Activated CD4-positive, alpha-beta memory T cell treated with anti-CD3 and anti-CD28 coated beads, Interleukin-2, amount 10 ng/mL, durations not matched to agents 7 days and 5 days (primary cell): ENCODE results near the gene GATD1. TPM values are rescaled to one million over a fixed set of nuclear protein-coding genes. Genes with fewer than 3 reads are reported as not detected.

Source experiments
- CTCF ChIA-PET: fragments of 350-600 bp; sonication (Branson Sonifier 250); formaldehyde crosslinking; loops from one replicate; lab custom pipeline; 2021; ENCODE audit warnings: antibody characterized with exemption, inconsistent platforms; lab: Charles Lee
- POLR2A ChIA-PET: fragments of 350-600 bp; sonication (Branson Sonifier 250); formaldehyde crosslinking; loops from one replicate; lab custom pipeline; 2021; ENCODE audit warnings: antibody characterized with exemption; lab: Charles Lee
- DNase-seq: peaks from one replicate; pipeline ENCODE4 v3.0.0-alpha.2; 2020
- H3K27ac Mint-ChIP-seq: one replicate; pipeline ENCODE4 v1.8.0; 2021; ENCODE audit warnings: mild to moderate bottlenecking, mixed read lengths
- H3K27me3 Mint-ChIP-seq: one replicate; pipeline ENCODE4 v1.8.0; 2021; ENCODE audit warnings: mixed read lengths
- H3K36me3 Mint-ChIP-seq: one replicate; pipeline ENCODE4 v1.8.0; 2021; ENCODE audit warnings: low read depth, mixed read lengths
- H3K4me1 Mint-ChIP-seq: one replicate; pipeline ENCODE4 v1.8.0; 2021; ENCODE audit warnings: mixed read lengths
- H3K4me3 Mint-ChIP-seq: one replicate; pipeline ENCODE4 v1.8.0; 2021; ENCODE audit warnings: mild to moderate bottlenecking, mixed read lengths
- H3K9me3 Mint-ChIP-seq: one replicate; pipeline ENCODE4 v1.8.0; 2021; ENCODE audit warnings: mixed read lengths
- total RNA-seq, 2 experiments: library from RNA; stranded (reverse); gene quantifications; one replicate each; pipeline ENCODE4 v1.2.3, GENCODE V29; 2021

The GATD1 gene
- total RNA-seq, 2 experiments from 2014 or later = 48.6 to 52.9 TPM

- Mint-ChIP-seq H3K36me3 (peaks cover 4% of the 10 kb centered on the region), H3K4me3 (peak overlapping the region; percentile 74), H3K9me3 (no peaks in the 10 kb centered on the region), H3K27me3 (no peaks in the 10 kb centered on the region), H3K27ac (peak overlapping the region; percentile 72), H3K4me1 (peaks cover 15% of the 10 kb centered on the region)
- ChIA-PET POLR2A (interaction anchor here (0.7 to 5.2 kb wide), 11 partner anchors 8 to 204 kb away, joined by 3 to 74 read pairs (median 5); partner anchors contain the start of genes CD151, CRACR2B, IRF7 and PIDD1), CTCF (interaction anchor here (1.0 to 2.0 kb wide), 4 partner anchors 9 to 370 kb away, joined by 3 to 8 read pairs (median 4); partner anchors contain the start of genes PTDSS2, RPLP2 and TSPAN4)
- peak; percentile 95 for DNase-seq
Measured at GRCh38 chr11:819943-820649, 42.8 kb upstream of the GATD1 start.

DNA sequence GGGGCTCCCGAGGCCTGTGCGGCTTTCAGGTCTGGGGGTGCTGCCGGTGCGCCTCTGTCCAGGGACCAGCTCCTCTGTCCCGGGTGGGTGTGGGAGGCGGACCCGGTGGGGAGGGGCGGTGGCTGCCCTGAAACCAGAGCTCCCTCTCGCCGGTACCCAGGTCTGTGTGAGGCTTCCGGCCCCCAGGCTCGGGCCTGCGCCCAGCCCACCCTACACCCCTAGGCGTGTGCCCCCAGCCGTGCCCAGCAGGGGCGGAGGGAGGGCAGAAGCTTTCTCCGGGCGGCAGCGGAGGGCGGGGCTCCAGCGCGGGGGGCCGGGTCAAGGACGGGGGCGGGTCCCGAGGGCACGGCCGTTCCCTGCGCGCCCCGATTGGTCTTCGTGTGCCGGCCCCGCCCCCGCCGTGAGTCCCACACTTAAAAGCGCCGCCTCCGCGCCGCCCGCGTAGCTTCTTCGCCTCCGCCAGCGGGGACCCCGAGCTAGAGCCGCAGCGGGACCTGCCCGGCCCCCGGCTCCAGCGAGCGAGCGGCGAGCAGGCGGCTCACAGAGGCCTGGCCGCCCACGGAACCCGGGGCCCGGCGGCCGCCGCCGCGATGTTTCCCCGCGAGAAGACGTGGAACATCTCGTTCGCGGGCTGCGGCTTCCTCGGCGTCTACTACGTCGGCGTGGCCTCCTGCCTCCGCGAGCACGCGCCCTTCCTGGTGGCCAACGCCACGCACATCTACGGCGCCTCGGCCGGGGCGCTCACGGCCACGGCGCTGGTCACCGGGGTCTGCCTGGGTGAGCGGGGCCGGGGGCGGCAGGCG is 42.0 kb upstream of the GATD1 start:
- POLR2A ChIA-PET = interaction anchor here (0.9 to 5.2 kb wide), 13 partner anchors 7 to 204 kb away, joined by 3 to 74 read pairs (median 4); partner anchors contain the start of genes CD151, CRACR2B, IRF7 and PIDD1
- CTCF ChIA-PET = interaction anchor here (1.0 to 2.0 kb wide), 5 partner anchors 8 to 370 kb away, joined by 3 to 8 read pairs (median 3); partner anchors contain the start of genes DEAF1, PTDSS2, RPLP2 and TMEM80
- H3K4me3 Mint-ChIP-seq = peak overlapping the region; percentile 74
- H3K27ac Mint-ChIP-seq = peak overlapping the region; percentile 47
- H3K27me3 Mint-ChIP-seq = no peaks in the 10 kb centered on the region
- no peaks in the 10 kb centered on the region for H3K36me3 Mint-ChIP-seq
- H3K4me1 Mint-ChIP-seq = peaks cover 15% of the 10 kb centered on the region
- peak; percentile 91 for DNase-seq
- no peaks in the 10 kb centered on the region for H3K9me3 Mint-ChIP-seq

DNA sequence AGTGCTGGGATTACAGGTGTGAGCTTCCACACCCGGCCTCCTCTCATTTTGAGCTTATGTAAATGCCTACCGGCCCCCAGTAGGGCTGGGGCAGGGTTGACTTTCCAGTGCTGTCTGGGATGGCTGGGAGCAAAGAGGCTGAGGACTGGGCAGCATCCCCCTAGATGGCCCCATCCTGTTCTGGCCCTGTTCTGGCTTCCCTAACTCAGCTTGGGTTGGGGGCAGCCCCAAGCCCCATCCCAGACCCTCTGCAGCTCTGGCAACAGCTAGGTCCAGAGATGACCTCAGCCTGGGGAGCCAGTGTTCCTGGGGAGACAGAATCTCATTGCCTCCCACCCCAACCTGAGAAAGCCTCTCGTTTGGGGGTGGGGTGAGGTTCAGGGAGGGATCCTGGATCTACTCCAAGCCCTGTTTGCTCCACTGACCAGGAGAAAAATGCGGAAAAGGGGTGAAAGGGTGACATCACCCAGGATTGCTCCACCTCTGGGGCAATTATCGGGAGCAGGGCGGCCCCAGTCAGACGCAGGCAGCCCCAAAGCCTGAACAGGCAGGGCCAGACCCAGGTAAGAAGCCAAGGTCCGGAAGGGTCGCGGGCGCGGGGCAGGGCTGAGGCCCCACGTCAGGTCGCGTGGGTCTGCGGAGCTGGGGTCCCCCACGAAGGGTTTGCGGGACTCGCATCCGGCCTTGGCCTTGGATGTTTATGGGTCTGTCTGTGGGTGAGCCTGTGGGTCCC is 41.3 kb upstream of the GATD1 start, which contains the start of gene PNPLA2:
Gene PNPLA2, plus strand, starts transcription at position 519 of the 733 bp plus-strand sequence. CDS start 805 bp downstream, outside the sequence.
- ChIA-PET CTCF (interaction anchor here (1.2 to 2.0 kb wide), 4 partner anchors 7 to 369 kb away, joined by 3 to 8 read pairs (median 4); partner anchors contain the start of genes DEAF1, PTDSS2, RPLP2 and TMEM80), POLR2A (interaction anchor here (1.0 to 5.2 kb wide), 10 partner anchors 8 to 29 kb away, joined by 3 to 74 read pairs (median 8); partner anchors contain the start of genes CD151, CRACR2B, PIDD1 and POLR2L)
- no peaks in the 10 kb centered on the region for H3K27me3 Mint-ChIP-seq
- H3K27ac Mint-ChIP-seq = peak within 1 kb of the TSS; percentile 47
- DNase-seq = no peak
- peaks cover 4% of the 10 kb centered on the region for H3K36me3 Mint-ChIP-seq
- H3K9me3 Mint-ChIP-seq = no peaks in the 10 kb centered on the region
- H3K4me1 Mint-ChIP-seq = peaks cover 15% of the 10 kb centered on the region
- H3K4me3 Mint-ChIP-seq = peak within 1 kb of the TSS; percentile 74

DNA sequence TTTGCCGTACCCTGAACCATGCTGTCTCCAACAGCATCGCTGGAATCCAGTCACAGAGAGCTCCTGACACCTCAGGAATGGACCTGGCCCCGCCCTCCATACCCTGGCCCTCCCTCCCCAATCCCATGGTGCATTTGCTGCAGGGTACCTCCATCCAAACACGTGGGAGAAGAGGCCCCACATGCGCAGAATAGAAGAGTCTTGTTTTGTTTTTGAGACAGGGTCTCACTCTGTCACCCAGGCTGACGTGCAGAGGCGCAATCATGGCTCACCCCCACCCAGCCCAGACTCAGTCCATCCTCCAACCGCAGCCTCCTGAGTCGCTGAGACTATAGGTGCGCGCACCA is 39.1 kb upstream of the GATD1 start:
- H3K27me3 Mint-ChIP-seq = no peaks in the 10 kb centered on the region
- DNase-seq = no peak
- H3K4me3 Mint-ChIP-seq = no peak overlapping the region
- H3K9me3 Mint-ChIP-seq = no peaks in the 10 kb centered on the region
- CTCF ChIA-PET = no interaction called here
- H3K4me1 Mint-ChIP-seq = peaks cover 21% of the 10 kb centered on the region
- POLR2A ChIA-PET = interaction anchor here (0.6 kb wide), 1 partner anchor 19 kb away, joined by 3 read pairs; no protein-coding TSS in a partner anchor
- H3K36me3 Mint-ChIP-seq = peaks cover 17% of the 10 kb centered on the region
- no peak overlapping the region for H3K27ac Mint-ChIP-seq

GRCh38 chr11:815675-816432 is 38.6 kb upstream of the GATD1 start:
- Mint-ChIP-seq H3K27ac (no peak overlapping the region), H3K4me1 (peaks cover 21% of the 10 kb centered on the region), H3K27me3 (no peaks in the 10 kb centered on the region), H3K36me3 (peaks cover 23% of the 10 kb centered on the region), H3K9me3 (no peaks in the 10 kb centered on the region), H3K4me3 (no peak overlapping the region)
- ChIA-PET CTCF (no interaction called here), POLR2A (no interaction called here)
- no peak for DNase-seq

DNA sequence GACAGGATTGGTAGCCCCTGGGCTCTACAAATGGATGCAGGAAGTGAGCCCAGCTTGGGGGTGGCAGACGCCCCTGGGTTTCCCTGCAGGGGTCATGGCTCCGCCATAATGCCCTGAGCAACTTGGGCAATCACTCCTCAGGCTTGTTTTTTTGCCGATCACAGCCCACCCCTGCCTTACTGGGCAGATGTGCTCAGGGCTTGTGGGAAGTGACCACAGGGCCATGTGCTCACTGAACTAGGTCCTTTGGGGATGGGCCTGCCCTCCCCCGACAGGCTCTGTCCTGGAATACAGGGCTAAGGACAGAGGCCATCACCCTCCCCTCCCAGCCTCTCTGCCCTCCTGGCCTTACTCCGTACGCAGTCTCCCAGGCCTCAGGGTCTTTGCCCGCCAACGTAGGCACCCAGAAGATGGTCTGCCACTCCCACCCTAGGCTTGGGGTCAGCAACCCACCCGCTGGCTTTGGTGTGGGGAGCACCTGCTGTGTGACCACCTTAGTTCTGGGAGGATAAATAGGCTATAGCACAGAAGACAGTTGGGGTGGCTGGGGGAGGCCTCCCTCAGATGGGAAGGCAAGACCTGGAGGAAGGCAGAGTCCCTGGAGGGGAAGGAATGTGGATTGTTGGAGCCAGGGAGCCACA is 36.3 kb upstream of the GATD1 start:
- CTCF ChIA-PET = interaction anchor here (0.7 kb wide), 1 partner anchor 10 kb away, joined by 3 read pairs; no protein-coding TSS in a partner anchor
- H3K27me3 Mint-ChIP-seq = no peaks in the 10 kb centered on the region
- POLR2A ChIA-PET = interaction anchor here (1.3 kb wide), 1 partner anchor 13 kb away, joined by 4 read pairs; no protein-coding TSS in a partner anchor
- no peaks in the 10 kb centered on the region for H3K9me3 Mint-ChIP-seq
- no peak for DNase-seq
- H3K36me3 Mint-ChIP-seq = peaks cover 30% of the 10 kb centered on the region
- peaks cover 28% of the 10 kb centered on the region for H3K4me1 Mint-ChIP-seq
- H3K27ac Mint-ChIP-seq = no peak overlapping the region
- no peak overlapping the region for H3K4me3 Mint-ChIP-seq

DNA sequence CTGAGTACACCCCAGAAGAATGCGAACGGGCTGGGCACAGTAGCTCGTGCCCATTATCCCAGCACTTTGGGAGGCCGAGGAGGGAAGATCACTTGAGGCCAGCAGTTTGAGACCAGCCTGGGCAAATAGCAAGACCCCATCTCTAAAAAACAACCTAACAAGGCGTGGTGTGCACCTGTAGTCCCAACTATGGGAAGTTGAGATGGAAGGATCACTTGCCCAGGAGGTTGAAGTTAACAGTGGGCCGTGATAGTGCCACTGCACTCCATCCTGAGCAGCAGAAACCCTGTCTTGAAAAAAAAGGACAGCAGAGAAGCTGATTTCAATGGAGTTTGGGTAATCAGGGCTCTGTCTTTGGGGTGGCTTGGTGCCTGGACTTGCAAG is 35.8 kb upstream of the GATD1 start:
- ChIA-PET POLR2A (interaction anchor here (1.3 kb wide), 1 partner anchor 13 kb away, joined by 4 read pairs; no protein-coding TSS in a partner anchor), CTCF (no interaction called here)
- Mint-ChIP-seq H3K27me3 (no peaks in the 10 kb centered on the region), H3K9me3 (no peaks in the 10 kb centered on the region), H3K36me3 (peaks cover 30% of the 10 kb centered on the region), H3K4me1 (peaks cover 32% of the 10 kb centered on the region), H3K27ac (no peak overlapping the region), H3K4me3 (no peak overlapping the region)
- DNase-seq = no peak

DNA sequence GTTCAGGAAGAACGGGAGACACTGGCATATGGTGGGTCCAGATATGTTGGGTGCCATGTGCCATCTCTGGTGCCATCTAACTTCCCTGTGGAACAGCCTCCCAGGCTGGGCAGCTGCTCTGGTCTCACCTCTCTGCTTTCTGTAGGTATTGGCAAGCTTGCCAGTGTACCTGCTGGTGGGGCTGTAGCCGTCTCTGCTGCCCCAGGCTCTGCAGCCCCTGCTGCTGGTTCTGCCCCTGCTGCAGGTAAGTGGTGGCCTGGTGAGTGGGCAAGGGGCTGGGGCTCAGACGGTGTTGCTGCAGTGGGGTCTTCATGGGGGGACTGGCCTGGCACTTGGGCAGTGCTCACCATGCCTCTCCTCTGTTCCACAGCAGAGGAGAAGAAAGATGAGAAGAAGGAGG is 35.1 kb upstream of the GATD1 start:
- peak overlapping the region; percentile 7 for H3K27ac Mint-ChIP-seq
- no peaks in the 10 kb centered on the region for H3K9me3 Mint-ChIP-seq
- H3K27me3 Mint-ChIP-seq = no peaks in the 10 kb centered on the region
- no peak overlapping the region for H3K4me3 Mint-ChIP-seq
- ChIA-PET POLR2A (interaction anchor here (0.8 to 1.3 kb wide), 3 partner anchors 8 to 15 kb away, joined by 4 to 5 read pairs (median 4); partner anchors contain the start of gene CRACR2B), CTCF (interaction anchor here (0.8 kb wide), 1 partner anchor 10 kb away, joined by 3 read pairs; no protein-coding TSS in a partner anchor)
- H3K4me1 Mint-ChIP-seq = peaks cover 37% of the 10 kb centered on the region
- H3K36me3 Mint-ChIP-seq = peaks cover 30% of the 10 kb centered on the region
- no peak for DNase-seq

- Mint-ChIP-seq H3K4me3 (peak overlapping the region; percentile 92), H3K9me3 (no peaks in the 10 kb centered on the region), H3K27ac (peak overlapping the region; percentile 79), H3K27me3 (no peaks in the 10 kb centered on the region), H3K4me1 (peaks cover 38% of the 10 kb centered on the region), H3K36me3 (peaks cover 30% of the 10 kb centered on the region)
- ChIA-PET CTCF (interaction anchor here (0.8 to 1.5 kb wide), 2 partner anchors 8 to 11 kb away, joined by 3 to 4 read pairs; partner anchors contain the start of gene PNPLA2), POLR2A (interaction anchor here (0.7 to 1.5 kb wide), 9 partner anchors 9 to 31 kb away, joined by 3 to 6 read pairs (median 4); partner anchors contain the start of genes CRACR2B, POLR2L and TSPAN4)
- DNase-seq = no peak
Measured at GRCh38 chr11:811446-812245, 34.4 kb upstream of the GATD1 start.

- Mint-ChIP-seq H3K36me3 (peaks cover 30% of the 10 kb centered on the region), H3K27ac (peak overlapping the region; percentile 98), H3K27me3 (no peaks in the 10 kb centered on the region), H3K4me1 (peaks cover 45% of the 10 kb centered on the region), H3K4me3 (peak overlapping the region; percentile 92), H3K9me3 (no peaks in the 10 kb centered on the region)
- DNase-seq = no peak
- POLR2A ChIA-PET = interaction anchor here (0.6 to 2.3 kb wide), 19 partner anchors 9 to 573 kb away, joined by 3 to 62 read pairs (median 4); partner anchors contain the start of genes CD151, CEND1, CRACR2B and DEAF1
- CTCF ChIA-PET = interaction anchor here (1.2 to 2.1 kb wide), 2 partner anchors 10 to 32 kb away, joined by 3 to 8 read pairs; partner anchors contain the start of gene PNPLA2
Measured at GRCh38 chr11:810040-810567, 32.8 kb upstream of the GATD1 start.
